ENCODE measurements around the gene STON1.
A peak's percentile ranks its signal among the peaks of the same experiment; 100 is the strongest.
"Not testable (repeated sequence)": the region's sequence is repeated elsewhere in the genome, so short reads cannot be mapped to it uniquely, and the experiment has no call there.

The STON1 gene, protein sequence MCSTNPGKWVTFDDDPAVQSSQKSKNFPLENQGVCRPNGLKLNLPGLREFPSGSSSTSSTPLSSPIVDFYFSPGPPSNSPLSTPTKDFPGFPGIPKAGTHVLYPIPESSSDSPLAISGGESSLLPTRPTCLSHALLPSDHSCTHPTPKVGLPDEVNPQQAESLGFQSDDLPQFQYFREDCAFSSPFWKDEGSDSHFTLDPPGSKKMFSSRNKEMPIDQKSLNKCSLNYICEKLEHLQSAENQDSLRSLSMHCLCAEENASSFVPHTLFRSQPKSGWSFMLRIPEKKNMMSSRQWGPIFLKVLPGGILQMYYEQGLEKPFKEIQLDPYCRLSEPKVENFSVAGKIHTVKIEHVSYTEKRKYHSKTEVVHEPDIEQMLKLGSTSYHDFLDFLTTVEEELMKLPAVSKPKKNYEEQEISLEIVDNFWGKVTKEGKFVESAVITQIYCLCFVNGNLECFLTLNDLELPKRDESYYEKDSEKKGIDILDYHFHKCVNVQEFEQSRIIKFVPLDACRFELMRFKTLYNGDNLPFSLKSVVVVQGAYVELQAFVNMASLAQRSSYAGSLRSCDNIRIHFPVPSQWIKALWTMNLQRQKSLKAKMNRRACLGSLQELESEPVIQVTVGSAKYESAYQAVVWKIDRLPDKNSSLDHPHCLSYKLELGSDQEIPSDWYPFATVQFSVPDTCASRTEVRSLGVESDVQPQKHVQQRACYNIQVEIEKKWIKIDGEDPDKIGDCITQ

DNA sequence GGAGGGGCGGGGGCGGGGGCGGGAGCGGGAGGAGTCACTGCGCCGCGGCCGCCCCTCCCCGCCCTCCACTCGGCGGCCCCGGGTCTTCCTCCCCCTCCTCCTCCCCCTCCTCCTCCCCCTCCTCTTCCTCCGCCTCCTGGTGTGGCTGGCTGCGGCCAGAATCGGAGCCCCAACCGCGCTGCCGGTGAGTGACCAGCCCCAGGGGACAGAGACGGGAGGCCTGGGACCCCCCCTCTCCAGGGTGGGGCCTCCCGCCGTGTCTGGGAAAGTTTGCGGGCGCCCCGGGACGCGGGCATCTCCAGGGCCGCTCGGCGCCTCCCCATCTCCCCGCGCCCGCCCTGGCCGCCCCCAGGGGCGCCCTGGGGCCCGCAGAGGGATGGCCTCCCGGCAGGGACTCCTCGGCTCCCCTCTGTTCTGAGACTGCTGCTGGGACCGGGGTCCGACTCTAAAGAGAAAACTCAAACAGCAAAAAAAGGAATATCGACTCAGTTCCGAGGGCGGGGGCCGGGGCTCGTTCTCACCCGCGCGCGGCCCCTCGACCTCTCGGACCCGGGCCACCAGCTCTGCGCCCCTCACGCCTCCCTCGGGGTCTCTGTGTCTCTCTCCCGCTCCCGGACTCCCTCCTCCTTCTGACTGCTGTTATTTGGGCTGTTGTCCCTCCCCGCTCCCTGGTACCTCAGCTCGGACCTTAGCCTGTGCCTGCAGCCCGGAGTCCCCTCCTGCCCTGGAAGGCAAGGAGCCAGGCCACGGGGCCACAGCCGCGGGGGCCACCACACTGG lies at the start of gene STON1:
STON1 (plus strand) TSS at position 122 of the 779 bp plus-strand sequence. CDS start 50,480 bp downstream, outside the sequence.
- DNase-seq = peak; percentile 11

GRCh38 chr2:48480526-48480925 lies 49.4 kb upstream of the STON1 start:
- DNase-seq = no peak

DNA sequence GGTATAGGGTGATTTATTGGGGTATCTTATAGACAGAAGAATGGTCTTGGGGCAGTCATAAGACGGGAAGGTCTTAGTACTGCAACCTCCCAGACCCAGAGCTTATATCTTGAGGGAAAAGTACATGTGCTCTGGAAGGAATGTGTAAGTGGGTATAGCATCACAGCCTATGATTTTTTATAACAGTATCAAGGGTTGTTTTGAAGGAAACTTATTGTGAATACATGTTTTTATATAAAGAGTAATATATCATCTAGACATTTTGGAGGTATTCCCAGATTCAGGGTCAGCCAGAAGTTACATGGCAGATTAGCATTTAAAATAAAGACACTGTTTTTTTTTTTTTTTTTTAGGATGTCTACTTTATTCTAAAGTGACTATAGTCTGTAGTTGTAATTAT lies 47.6 kb upstream of the STON1 start:
- no peak for DNase-seq

- no peak for DNase-seq
These were observed 47.2 kb upstream of the STON1 start for GRCh38 chr2:48482769-48483168.

GRCh38 chr2:48483506-48483905 lies 46.4 kb upstream of the STON1 start:
- DNase-seq = no peak

- DNase-seq = no peak
These were observed 46.0 kb upstream of the STON1 start for GRCh38 chr2:48483916-48484315.

- no peak for DNase-seq
These were observed 41.4 kb upstream of the STON1 start for GRCh38 chr2:48488545-48488944.

- no peak for DNase-seq
These were observed 33.1 kb upstream of the STON1 start for GRCh38 chr2:48496849-48497248.

DNA sequence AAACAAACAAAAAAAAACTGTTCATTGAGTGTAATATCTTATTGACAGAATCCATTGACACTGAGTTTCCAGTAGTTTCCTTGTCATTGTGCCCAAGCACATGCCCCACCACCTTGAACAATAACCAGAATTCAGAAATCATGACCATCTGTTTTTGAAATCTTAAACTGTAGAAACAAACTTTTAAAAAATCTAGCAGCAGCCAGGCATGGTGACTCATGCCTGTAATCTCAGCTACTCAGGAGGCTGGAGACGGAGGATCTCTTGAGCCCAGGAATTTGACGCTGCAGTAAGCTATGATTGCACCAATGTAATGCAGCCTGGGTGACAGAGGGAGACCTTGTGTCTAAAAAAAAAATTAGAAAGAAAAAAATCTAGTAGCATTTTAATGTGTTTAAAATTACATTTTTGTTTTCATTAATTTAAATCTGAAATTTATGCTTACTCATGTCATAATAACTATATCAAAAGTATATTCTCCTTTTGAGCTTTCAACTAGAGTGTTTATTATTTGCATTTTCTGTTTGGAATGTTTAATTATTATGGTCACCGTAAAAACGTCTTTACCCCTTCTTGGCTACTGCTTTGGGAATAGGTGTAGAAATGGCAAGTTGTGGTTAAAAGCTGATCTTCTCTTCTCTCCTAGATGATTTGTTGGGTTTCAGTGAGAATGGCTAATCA lies 25.2 kb upstream of the STON1 start:
- no peak for DNase-seq

GRCh38 chr2:48507111-48507510 lies 22.8 kb upstream of the STON1 start:
- no peak for DNase-seq

DNA sequence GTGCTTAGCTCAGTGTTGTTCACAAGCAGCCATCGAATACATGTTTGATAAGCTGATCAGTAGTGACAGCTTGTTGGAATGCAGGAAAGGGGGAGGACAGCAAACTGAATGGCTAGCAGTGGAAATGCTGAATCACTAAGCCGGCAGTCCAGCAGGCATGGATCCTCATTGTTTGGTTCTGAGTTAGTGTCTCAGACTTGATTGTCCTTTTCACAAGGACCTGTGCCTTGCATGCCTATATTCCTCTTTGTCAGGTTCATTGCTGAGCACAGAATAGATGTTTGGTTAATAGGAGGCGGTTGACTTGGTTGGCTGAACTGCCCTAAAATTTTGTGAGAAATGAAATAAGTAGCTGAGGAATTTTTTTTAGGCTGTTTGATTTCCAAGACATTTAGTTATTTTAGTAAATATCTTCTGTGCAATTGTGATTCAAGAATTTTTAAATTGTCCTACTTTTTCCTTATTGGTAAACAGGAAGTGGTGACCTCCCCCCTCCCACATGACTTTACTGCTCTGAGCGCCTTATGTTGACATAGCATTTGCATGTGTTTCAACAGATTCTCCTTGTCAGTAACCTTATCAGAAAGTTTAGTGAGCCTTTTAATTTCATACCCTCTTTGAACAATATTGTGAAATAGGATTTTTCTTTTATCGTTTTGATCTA lies 21.4 kb upstream of the STON1 start:
- no peak for DNase-seq

- DNase-seq = no peak
These were observed 19.6 kb upstream of the STON1 start for GRCh38 chr2:48510329-48510728.

- no peak for DNase-seq
These were observed 18.0 kb upstream of the STON1 start for GRCh38 chr2:48511849-48512470.

DNA sequence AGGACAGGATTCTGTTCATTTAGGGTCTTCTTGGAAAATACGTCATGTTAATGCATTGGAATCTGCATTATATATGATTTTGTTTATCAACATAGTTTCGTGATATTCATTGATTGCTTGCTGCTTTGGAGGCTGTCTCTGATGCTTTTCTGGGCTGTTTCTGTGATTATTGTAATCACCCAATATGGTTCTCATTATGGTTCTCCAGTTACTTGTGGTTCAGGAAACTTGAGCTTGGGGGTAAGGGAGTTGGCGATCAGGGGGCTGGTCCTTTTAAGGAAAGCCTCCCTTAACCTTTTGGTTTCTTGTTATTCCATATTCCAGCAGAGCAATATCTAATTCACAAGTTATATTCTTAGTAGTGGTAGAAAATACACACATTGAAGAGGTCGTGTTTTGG lies 17.4 kb upstream of the STON1 start:
- DNase-seq = no peak

- no peak for DNase-seq
These were observed 15.5 kb upstream of the STON1 start for GRCh38 chr2:48514348-48515003.

GRCh38 chr2:48515513-48515985 lies 14.4 kb upstream of the STON1 start:
- DNase-seq = no peak

GRCh38 chr2:48519593-48519992 lies 10.4 kb upstream of the STON1 start:
- no peak for DNase-seq

DNA sequence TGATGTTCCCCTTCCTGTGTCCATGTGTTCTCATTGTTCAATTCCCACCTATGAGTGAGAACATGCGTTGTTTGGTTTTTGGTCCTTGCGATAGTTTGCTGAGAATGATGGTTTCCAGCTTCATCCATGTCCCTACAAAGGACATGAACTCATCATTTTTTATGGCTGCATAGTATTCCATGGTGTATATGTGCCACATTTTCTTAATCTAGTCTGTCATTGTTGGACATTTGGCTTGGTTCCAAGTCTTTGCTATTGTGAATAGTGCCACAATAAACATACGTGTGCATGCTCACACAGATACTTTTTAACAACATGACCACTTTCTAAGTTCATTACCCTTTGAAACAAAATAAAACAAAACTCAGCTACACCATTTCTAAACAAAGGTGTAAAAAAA lies 5.2 kb upstream of the STON1 start:
- not testable (repeated sequence) for DNase-seq

- no peak for DNase-seq
These were observed 4.5 kb upstream of the STON1 start for GRCh38 chr2:48525269-48525943.

- no peak for DNase-seq
These were observed 2.6 kb upstream of the STON1 start for GRCh38 chr2:48527226-48527885.

Data from activated gamma-delta T cell treated with Interleukin-2 at 50 U/mL for 16 hours (primary cell).